ENCODE results near the gene WDR11.

GRCh38 chr10:120813085-120813484 lies 38.1 kb upstream of the WDR11 start:
- TF ChIP-seq CTCF (conservative IDR thresholded peaks at IDR 0.05; ENCODE audit: low read length) (no peak), EZH2phosphoT487 (IDR thresholded peaks at IDR 0.05; ENCODE audit: borderline replicate concordance, low read depth, low read length) (no peak)

All from OCI-LY7 (cell line).